ENCODE data around the gene CD72.

Gene CD72, protein sequence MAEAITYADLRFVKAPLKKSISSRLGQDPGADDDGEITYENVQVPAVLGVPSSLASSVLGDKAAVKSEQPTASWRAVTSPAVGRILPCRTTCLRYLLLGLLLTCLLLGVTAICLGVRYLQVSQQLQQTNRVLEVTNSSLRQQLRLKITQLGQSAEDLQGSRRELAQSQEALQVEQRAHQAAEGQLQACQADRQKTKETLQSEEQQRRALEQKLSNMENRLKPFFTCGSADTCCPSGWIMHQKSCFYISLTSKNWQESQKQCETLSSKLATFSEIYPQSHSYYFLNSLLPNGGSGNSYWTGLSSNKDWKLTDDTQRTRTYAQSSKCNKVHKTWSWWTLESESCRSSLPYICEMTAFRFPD

GRCh38 chr9:35618325-35618727, at the start of gene CD72:
TSS of gene CD72 (minus strand) at chr9:35618413. CDS start at chr9:35618303, 110 bp downstream.
- no peak for DNase-seq (ENCODE audit: low read depth, low spot score)

DNA sequence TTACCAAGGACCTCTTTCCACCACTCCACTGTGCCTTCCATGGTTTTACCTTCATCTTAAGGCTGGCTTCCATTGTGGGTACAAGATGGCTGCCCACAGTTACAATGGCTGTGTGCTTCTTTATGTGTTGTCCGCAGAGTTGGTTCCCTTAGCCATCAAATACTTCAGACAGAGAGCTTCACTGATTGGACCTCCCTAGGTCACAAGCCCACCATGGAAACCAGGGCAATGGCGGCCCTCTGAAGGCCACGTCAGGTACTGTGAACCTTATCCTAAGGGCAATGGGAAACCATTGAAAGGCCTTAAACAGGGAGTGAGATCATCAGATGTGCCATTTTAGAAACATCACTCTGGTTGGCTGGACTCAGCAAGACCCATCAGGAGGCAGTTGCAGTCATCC, 49.7 kb upstream of the CD72 start:
- no peak for DNase-seq (ENCODE audit: low read depth, low spot score)

DNA sequence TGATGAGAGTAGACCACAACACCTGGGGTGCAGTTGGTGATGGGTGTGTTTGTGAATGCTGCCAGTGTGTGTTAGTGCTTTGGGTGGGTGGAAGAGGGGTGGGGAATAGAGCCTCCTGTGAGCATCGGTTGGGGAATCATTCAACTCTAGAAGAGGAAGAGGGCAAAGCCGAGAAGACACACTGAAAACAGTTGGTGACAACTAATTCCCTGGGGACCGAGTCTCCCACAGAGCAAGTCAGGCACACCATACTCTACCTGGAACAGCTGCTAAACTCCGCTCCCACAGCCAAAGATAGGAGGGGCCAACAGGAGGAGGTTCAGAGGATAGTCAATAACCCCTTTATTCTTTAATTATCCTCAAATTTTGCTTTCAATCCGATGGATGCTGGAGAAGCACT, 48.3 kb upstream of the CD72 start:
- DNase-seq (ENCODE audit: low read depth, low spot score): no peak

DNA sequence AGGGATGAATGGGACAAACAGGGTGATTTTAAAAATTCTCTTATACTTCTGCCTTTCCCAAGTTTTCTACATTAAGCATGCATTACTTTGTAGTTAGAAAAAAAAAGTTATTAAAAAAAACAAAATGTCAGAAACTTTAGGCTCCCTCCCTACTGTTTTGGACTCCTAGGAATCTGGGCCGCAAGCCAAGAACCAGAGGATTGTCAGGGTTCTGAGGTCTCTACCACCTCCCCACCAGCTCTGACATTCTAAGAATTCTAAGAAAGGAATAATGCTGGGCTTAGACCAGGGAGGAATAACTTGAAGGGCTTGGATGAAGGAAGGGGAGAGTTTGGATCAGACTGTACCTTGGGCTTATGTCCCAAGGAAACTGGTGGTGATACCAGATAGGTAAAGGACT, 47.8 kb upstream of the CD72 start:
- DNase-seq (ENCODE audit: low read depth, low spot score): no peak

DNA sequence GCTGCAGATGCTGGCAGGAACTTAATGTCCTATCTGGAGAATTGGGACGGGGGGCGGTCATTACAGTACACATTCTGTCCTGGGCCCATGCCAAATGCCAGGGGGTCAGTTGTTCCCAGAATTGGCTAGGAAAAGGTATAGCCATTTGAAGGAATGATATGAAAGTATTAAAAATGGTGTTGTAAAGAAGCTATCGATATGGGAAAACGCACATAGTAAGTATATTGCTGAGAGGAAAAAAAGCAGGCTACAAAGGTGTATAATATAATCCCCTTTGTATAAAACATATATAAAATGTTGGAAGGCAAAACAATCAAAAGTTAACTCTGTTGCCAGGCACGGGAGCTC, 47.2 kb upstream of the CD72 start:
- no peak for DNase-seq (ENCODE audit: low read depth, low spot score)

DNA sequence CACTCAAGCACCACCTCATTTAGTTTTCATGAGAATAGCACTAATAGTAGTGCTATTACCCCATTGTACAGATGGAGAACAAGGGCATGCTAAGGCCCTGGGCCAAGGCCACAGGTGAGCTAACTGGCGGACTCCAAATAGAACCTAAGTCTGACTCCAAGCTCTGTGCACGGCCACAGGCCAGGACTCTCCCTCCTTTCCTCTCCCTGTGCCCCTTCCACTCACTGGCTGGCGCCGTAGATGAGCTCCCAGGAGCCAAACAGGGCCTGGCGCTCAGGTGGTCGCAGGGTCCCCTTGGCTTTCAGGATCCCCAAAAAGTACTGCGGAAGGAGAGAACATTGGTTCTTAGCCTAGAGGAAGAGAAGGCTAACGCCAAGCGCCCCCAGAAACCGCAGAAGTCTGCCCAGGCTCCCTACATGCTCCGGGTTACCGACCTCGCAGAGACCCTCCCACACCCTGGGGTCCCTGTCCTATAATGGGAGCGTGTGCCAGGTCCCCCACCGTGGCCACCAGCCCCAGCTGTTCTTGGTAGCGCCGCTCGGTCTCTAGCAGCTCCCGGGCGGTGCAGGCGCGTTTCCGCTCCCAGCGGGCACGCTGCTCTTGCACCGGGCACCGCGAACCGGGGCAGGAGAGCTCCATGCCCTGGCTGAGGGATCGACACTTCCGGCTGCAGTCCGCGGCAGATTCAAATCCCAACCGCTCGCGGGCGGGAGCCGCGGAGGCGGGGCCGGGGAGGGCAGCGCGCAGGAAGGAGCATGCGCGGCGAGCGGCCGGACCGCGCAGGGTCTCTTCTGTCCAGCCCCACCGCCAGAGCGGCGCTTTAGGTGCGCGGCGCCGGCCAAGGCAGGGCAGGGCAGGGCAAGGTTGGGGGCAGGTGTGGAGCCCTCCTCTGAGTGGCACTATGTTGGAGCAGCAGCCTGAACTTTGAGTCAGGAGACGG, 46.6 kb upstream of the CD72 start, which contains the start of gene ARHGEF39:
TSS of gene ARHGEF39 (minus strand) at position 665 of the 940 bp plus-strand sequence. CDS start at position 639, 26 bp downstream.
- peak; percentile 36 for DNase-seq (ENCODE audit: low read depth, low spot score)

DNA sequence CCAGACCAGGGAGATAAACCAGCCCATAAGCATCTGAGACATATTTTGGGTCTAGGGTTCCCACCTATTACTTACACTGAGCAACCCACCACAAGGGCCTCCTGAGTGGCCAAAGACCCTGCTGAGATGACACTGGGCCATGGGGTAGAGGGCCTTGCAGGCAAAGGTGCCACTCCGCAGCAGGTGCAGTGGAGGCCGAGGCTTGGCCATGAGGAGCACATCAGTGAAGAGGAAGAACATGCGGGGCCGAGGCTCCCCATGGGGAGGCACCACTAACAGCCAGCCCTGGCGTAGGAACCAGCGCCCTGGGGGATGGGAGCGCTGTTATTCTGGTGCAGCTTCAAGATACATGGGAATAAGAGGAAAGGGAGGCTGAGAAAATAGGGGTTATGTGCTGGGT, 44.2 kb upstream of the CD72 start:
- no peak for DNase-seq (ENCODE audit: low read depth, low spot score)

DNA sequence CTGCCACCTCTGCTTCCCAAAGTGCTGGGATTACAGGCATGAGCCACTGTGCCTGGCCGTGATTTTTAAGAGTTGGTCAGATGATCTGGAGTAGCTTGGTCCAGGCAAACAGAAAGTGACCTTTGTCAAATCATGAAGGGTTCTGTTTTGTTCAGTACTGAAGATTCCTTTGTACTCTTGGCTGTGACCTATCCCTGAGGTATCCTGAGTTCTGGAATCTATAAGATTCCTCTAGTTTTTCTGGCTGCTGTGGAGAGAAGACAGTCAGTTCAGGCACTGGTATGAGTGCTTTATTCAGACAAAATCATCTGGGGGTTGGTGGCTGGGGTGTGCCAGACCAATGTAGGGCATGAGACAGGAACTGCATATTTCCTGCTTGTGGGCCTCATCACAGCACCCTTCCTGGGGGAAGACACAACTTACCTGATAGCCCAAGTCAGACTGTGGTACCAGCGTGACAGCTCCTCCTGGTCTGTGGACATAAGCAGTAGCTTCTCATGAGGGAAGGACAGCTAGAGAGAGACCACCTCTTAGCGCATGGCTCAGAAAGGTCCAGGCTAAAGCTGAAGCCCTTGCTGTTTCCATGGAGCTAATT, 43.6 kb upstream of the CD72 start:
- DNase-seq (ENCODE audit: low read depth, low spot score): no peak

DNA sequence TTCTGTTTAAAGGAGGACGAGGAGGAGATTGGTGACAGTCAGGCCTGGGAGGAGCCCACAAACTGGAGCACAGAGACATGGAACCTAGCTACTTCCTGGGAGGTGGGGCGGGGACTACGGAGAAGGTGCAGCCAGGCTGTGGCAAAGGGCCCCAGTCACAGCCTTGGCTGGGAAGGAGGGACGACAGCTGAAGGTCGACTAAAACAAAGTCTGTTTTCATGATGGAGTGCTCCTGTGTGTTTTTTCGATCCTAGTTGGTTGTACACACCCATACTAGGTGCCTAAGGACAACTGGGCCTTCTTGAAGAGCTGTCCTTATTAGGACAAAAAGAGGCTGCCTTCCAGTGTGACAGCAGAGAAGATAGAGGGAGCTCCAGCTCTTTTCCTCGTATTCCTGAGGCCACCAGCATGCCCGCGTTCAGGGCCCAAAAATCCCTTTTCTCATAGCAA, 42.8 kb upstream of the CD72 start:
- no peak for DNase-seq (ENCODE audit: low read depth, low spot score)

DNA sequence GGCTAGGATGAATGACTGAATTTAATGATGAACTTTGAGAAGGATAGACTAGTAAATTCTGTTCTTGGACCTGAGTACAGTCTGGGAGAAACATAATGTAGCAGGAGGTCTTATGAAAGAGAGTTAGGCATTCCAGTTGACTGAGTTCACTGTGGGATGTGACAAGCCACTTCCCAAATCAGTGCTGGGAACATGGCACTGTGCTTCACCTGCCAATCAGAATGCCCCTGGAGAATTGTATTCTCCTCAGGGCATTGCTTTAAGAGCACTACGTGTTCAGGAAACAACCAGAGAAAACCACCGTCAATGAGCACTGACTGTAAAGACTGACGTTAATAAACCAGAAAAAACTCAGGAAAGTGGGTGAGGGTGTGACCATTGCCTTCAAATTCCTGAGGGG, 41.1 kb upstream of the CD72 start:
- DNase-seq (ENCODE audit: low read depth, low spot score): no peak

DNA sequence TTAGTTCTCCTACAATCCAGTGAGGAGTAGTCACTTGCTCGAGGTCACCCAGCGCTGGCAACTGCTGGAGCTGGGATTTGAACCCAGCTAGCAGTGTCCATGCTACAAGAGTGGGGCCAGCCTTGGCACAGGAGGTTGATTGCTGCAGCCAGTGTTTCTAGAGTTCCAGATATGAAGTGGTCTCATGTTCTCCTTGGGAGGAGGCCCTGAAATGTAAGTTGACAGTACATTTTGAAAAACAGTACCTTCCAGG, 40.7 kb upstream of the CD72 start:
- DNase-seq (ENCODE audit: low read depth, low spot score): no peak

GRCh38 chr9:35658137-35658967, 40.1 kb upstream of the CD72 start, which contains the start of gene CCDC107:
TSS of gene CCDC107 (plus strand) at chr9:35658292. CDS start at chr9:35658380, 88 bp downstream.
- DNase-seq (ENCODE audit: low read depth, low spot score): peak; percentile 53

- peak; percentile 99 for DNase-seq (ENCODE audit: low read depth, low spot score)
Measured at GRCh38 chr9:35657546-35658136, 39.4 kb upstream of the CD72 start, which contains the start of gene RMRP. TSS of gene RMRP (minus strand) at chr9:35658019.

DNA sequence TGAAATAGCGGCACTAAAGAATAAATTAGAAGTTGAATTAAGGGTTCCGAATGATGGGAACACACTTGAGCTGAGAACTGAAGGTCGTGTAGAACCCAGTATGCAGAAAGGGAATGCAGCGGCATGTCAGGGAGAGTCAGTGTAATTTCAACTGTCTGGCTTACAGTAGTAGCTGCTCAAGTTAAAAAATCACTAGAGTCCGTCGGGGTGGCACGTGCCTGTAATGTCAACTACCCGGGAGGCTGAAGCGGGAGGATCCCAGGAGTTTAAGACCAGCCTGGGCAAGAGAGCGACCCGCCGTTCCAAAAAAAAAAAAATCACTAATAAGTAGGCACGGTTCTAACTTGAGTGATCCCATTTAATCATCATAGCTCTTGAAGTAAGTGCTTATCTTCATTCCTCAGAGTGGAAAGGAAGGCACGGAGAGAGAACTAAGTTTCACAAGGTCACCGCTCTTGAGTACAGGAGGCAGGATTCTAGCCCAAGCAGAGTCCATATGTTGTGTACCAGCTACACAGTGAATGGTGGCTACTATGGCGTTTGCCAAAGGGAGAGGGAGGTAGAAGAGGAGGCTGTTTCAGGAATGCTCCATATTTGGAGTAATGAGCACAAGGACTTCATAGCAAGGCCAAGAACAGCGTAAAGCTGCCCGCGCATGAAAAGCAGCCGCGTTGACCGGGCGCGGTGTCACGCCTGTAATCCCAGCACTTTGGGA, 38.8 kb upstream of the CD72 start:
- peak; percentile 44 for DNase-seq (ENCODE audit: low read depth, low spot score)

DNA sequence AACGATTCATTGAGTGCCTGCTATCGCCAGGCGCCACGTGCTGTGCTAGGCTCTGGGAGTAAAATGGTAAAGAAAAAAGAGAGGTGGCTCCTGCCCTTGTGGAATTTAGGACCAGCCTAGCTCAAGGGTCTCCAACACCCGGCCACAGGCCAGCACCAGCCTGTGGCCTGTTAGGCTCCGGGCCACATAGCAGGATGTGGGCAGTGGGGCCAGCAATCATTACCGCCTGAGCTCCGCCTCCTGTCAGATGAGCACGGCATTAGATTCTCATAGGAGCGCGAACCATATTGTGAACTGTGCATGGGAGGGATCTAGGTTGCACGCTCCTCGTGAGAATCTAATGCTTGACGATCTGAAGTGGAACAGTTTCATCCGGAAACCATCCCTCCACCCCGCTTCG, 38.1 kb upstream of the CD72 start:
- DNase-seq (ENCODE audit: low read depth, low spot score): no peak

GRCh38 chr9:35653611-35654010, 35.4 kb upstream of the CD72 start:
- DNase-seq (ENCODE audit: low read depth, low spot score): no peak

GRCh38 chr9:35652829-35653209, 34.6 kb upstream of the CD72 start:
- DNase-seq (ENCODE audit: low read depth, low spot score): no peak

- peak; percentile 31 for DNase-seq (ENCODE audit: low read depth, low spot score)
Measured at GRCh38 chr9:35651956-35652828, 34.0 kb upstream of the CD72 start.

Measured in brain pericyte (primary cell).